ENCODE measurements around the gene PARD3B. TPM values are rescaled to one million over a fixed set of nuclear protein-coding genes. Genes with fewer than 3 reads are reported as not detected.

PARD3B gene
- total and polyA plus RNA-seq, 2 of the 4 experiments (the other 2 are of a cell fraction) = 3.3 to 15.6 TPM

DNA sequence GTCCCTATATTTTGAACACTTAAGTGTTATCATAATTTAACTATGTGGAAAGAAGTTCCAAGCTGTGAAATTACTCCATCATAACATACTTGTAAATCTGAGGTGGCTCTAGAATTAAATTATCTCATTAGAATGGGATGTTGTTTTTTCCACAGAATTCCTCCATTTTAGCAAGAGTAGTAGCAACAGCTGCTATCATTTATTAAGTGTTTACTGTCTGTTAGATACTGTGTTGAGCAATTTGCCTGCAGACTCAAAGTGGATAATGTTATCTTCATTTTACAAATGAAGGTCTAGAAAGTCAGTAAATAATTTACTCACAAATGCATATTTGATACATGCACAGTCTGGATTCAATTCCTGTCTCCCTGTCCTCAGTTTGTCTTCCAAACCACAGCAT is 632.3 kb downstream of the PARD3B start:
- Histone ChIP-seq H3K9ac (ENCODE audit: low read depth, low read length) (no peak overlapping the region), H4K8ac (ENCODE audit: low read depth in 2 of 2, low read length in 2 of 2) (no peak overlapping the region), H2AFZ (replicated peaks; ENCODE audit: low read length, poor library complexity) (no peak overlapping the region), H2BK5ac (ENCODE audit: low read depth, low read length, poor library complexity, severe bottlenecking) (peak overlapping the region; percentile 29), H4K20me1 (ENCODE audit: insufficient read depth, low read length) (no peaks in the 10 kb centered on the region), H3K56ac (ENCODE audit: extremely low read depth, insufficient read depth, low read length) (no peak overlapping the region), H3K9me1 (ENCODE audit: insufficient read depth, low read length) (peaks cover under 1% of the 10 kb centered on the region; the same call in 1 of the 2 replicates), H2BK20ac (ENCODE audit: low read depth, low read length) (no peak overlapping the region), H2AK5ac (ENCODE audit: low read depth, low read length) (no peak overlapping the region), H3K36me3 (ENCODE audit: control insufficient read depth, insufficient read depth, low read length) (no peaks in the 10 kb centered on the region), H3K23ac (ENCODE audit: low read depth, low read length) (no peak overlapping the region), H2AK9ac (replicated peaks; ENCODE audit: low read depth, low read length, poor library complexity) (no peak overlapping the region), H4K5ac (ENCODE audit: low read depth, low read length) (no peak overlapping the region), H3K4ac (ENCODE audit: low read depth, low read length) (no peak overlapping the region), H3K9me3 (ENCODE audit: control insufficient read depth, insufficient read depth, low read length) (no peaks in the 10 kb centered on the region), H3K18ac (ENCODE audit: low read depth, low read length) (0 out of 2 replicates have a peak overlapping the region, but pooled peaks have one; percentile 15), H3K27ac (ENCODE audit: insufficient read depth, low read length) (peak overlapping the region; percentile 66; the same call in 1 of the 2 replicates), H2BK120ac (ENCODE audit: low read depth, low read length) (no peak overlapping the region), H3K4me2 (ENCODE audit: low read depth, low read length) (no peak overlapping the region), H3K14ac (replicated peaks; ENCODE audit: low read depth, low read length) (no peak overlapping the region), H2BK15ac (ENCODE audit: low read depth, low read length) (no peak overlapping the region), H3K27me3 (ENCODE audit: control insufficient read depth, insufficient read depth, low read length) (no peaks in the 10 kb centered on the region), H3K4me1 (ENCODE audit: control insufficient read depth, insufficient read depth, low read length) (peaks cover 2% of the 10 kb centered on the region), H3K79me1 (ENCODE audit: low read depth in 1 of 2, low read length in 2 of 2) (no peaks in the 10 kb centered on the region), H3K4me3 (ENCODE audit: insufficient read depth, low read depth, low read length) (no peak overlapping the region), H4K91ac (ENCODE audit: insufficient read depth, low read depth, low read length) (no peak overlapping the region)
- ChIA-PET POLR2A (ENCODE audit: unreplicated experiment) (no interaction called here), CTCF (interaction anchor here (0.7 kb wide), 1 partner anchor 87 kb away, joined by 3 read pairs; no protein-coding TSS in a partner anchor)
- DNase-seq = peak; percentile 16
- dilution Hi-C loops (cut with HindIII; ENCODE audit: low sequenced_read_pairs, unreplicated experiment) (no loop called here), in situ Hi-C loops (cut with MboI; ENCODE audit: low sequenced_read_pairs) (no loop called here), intact Hi-C loops (cut with micrococcal nuclease) (loop anchor here (5.0 kb wide), 1 partner anchor 500 kb away; no protein-coding TSS in a partner anchor)
- no TSS peak for BruUV-seq (replicated peaks)
- TF ChIP-seq RFX5 (IDR thresholded peaks at IDR 0.05; ENCODE audit: low read depth, low read length) (no peak), FOS (IDR thresholded peaks at IDR 0.05; ENCODE audit: low read depth, low read length) (no peak), SMC3 (IDR thresholded peaks at IDR 0.05; ENCODE audit: low read depth, low read length) (no peak), POLR2A (IDR thresholded peaks at IDR 0.05; ENCODE audit: low read depth, low read length) (no peak), RCOR1 (IDR thresholded peaks at IDR 0.05; ENCODE audit: insufficient replicate concordance, low read length) (no peak), RAD21 (IDR thresholded peaks at IDR 0.05; ENCODE audit: low read length) (no peak)
- TF ChIP-seq, protein P1, sequence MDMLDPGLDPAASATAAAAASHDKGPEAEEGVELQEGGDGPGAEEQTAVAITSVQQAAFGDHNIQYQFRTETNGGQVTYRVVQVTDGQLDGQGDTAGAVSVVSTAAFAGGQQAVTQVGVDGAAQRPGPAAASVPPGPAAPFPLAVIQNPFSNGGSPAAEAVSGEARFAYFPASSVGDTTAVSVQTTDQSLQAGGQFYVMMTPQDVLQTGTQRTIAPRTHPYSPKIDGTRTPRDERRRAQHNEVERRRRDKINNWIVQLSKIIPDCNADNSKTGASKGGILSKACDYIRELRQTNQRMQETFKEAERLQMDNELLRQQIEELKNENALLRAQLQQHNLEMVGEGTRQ (IDR thresholded peaks at IDR 0.05; ENCODE audit: low read depth, low read length) = no peak
- ATAC-seq (ENCODE audit: low read depth) = peak; percentile 40; the same call in 1 of the 2 replicates
